Liver (tissue), 3 donors: ENCODE measurements around the gene CBFA2T3.

ENCODE experiments used
- ATF3 ChIP-seq: IDR thresholded peaks from 2 replicates; pipeline ENCODE4 v1.6.1; 2016; ENCODE audit warnings: antibody characterized with exemption
- CTCF ChIP-seq: fragments of 150-350 bp; IDR thresholded peaks from 2 replicates; pipeline ENCODE4 v1.5.1; 2017; ENCODE audit warnings: improper control_type of control experiment, low read depth, low read length; ENCODE audit not compliant: missing input control
- EGR1 ChIP-seq, 2 donors: IDR thresholded peaks; 2 replicates each; pipeline ENCODE4 v1.6.1; 2016 to 2018; ENCODE audit warnings: antibody characterized with exemption in 2 of 2, low read depth in 2 of 2
- FOXA2 ChIP-seq: IDR thresholded peaks from 2 replicates; pipeline ENCODE4 v1.6.1; 2016; ENCODE audit warnings: antibody characterized with exemption
- GABPA ChIP-seq, 2 donors: IDR thresholded peaks in 1 of 2; conservative IDR thresholded peaks in 1 of 2; 2 replicates each; pipeline ENCODE4 v1.6.1; 2016; ENCODE audit warnings: antibody characterized with exemption in 2 of 2, mild to moderate bottlenecking in 1 of 2, moderate library complexity in 1 of 2
- JUND ChIP-seq, 2 donors: IDR thresholded peaks; 2 replicates each; pipeline ENCODE4 v1.6.1; 2016; ENCODE audit warnings: antibody characterized with exemption in 2 of 2
- MAX ChIP-seq: IDR thresholded peaks from 2 replicates; pipeline ENCODE4 v1.6.1; 2016; ENCODE audit warnings: antibody characterized with exemption
- RAD21 ChIP-seq, 2 donors: IDR thresholded peaks; 2 replicates each; pipeline ENCODE4 v1.6.1; 2016; ENCODE audit warnings: antibody characterized with exemption in 2 of 2, mild to moderate bottlenecking in 2 of 2
- SP1 ChIP-seq: IDR thresholded peaks from 2 replicates; pipeline ENCODE4 v1.6.1; 2018; ENCODE audit warnings: antibody characterized with exemption, mild to moderate bottlenecking
- TAF1 ChIP-seq: conservative IDR thresholded peaks from 2 replicates; pipeline ENCODE4 v1.6.1; 2016; ENCODE audit warnings: antibody characterized with exemption, mild to moderate bottlenecking
- YY1 ChIP-seq: IDR thresholded peaks from 2 replicates; pipeline ENCODE4 v1.6.1; 2016; ENCODE audit warnings: antibody characterized with exemption, mild to moderate bottlenecking
- donor health status: healthy.
- donor health status: healthy.

- TF ChIP-seq CTCF (no peak), JUND (IDR thresholded peaks at IDR 0.05) (no peak), SP1 (no peak), MAX (no peak), ATF3 (no peak), RAD21 (IDR thresholded peaks at IDR 0.05) (no peak), EGR1 (IDR thresholded peaks at IDR 0.05; ENCODE audit: low read depth in 2 of 2) (no peak), FOXA2 (no peak), TAF1 (no peak), GABPA (IDR thresholded peaks at IDR 0.05 in 1 of 2, conservative IDR thresholded peaks at IDR 0.05 in 1 of 2) (no peak), YY1 (no peak)
Measured at GRCh38 chr16:88951989-88952388, 25.0 kb downstream of the CBFA2T3 start.
